Anterior cingulate cortex (tissue), 58 donors: ENCODE measurements around the gene CYP17A1.
"Not testable (repeated sequence)": the region's sequence is repeated elsewhere in the genome, so short reads cannot be mapped to it uniquely, and the experiment has no call there.

ENCODE experiments used
- DNase-seq, 58 donors: peaks; one replicate each; lab custom pipeline; 2025; lab: John Stamatoyannopoulos, UW

CYP17A1 gene

GRCh38 chr10:102838276-102838927 is 1.2 kb upstream of the CYP17A1 start:
- DNase-seq = not testable (repeated sequence)

DNA sequence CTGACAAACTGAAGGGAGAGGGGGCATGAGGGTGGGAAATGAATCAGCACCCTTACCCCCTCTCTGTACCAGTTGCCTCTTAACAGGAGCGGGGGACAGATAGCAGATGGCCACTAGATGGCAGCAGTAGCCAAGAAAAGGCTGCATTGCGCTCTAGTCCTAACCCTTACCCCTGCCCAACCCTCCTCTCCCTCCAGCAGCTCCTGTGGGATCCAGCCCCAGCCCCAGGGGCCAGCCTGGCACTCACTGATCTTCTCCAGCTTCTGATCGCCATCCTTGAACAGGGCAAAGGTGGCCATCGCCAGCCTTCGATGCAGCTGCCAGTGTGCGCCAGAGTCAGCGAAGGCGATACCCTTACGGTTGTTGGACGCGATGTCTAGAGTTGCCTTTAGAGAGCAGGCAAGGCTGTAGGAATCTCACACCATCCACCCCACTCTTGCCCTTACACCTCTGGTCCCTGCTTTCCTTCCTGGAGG is 2.2 kb downstream of the CYP17A1 start:
- DNase-seq = peak in 52 of 58 donors; percentile 5 to 73 (median 36)

DNA sequence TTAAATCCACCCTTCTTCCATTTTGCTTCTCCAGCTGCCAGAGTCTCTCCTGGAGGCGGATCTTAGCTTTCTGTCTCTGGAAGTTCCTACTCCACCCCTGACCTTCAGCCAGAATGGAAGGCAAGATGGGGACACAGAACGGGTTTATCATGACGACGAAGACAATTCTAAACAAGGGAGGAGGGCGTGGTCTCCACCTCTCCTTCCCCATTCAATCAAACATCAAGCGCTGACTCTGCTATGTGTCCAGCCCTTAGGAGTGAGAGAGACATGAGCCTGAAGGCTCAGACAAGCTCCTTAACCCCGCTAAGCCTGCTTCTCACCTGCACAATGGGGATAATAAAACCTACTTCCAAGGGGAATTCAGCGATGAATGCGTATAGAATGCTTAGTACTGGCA is 3.1 kb downstream of the CYP17A1 start:
- DNase-seq = no peak

DNA sequence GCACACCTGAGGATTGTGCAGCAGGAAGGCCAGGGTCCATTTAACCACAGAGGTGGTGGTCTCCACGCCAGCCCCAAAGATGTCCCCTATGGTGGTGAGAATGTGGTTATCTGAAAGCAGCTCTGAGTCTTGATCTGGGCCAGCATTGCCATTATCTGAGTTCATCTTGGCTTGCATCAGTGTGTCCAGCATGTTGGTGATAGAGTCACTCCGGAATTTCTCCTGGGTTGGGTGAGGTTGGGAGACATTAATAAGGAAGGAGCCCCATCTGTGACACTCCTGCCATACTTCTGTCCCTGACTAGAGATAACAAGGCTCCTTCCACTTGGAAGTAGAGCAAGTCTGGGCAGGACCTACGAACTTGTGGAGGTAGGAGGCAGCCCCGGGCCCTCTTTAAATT is 4.2 kb downstream of the CYP17A1 start:
- no peak for DNase-seq

- no peak for DNase-seq
Measured at GRCh38 chr10:102832248-102832647, 5.0 kb downstream of the CYP17A1 start.

DNA sequence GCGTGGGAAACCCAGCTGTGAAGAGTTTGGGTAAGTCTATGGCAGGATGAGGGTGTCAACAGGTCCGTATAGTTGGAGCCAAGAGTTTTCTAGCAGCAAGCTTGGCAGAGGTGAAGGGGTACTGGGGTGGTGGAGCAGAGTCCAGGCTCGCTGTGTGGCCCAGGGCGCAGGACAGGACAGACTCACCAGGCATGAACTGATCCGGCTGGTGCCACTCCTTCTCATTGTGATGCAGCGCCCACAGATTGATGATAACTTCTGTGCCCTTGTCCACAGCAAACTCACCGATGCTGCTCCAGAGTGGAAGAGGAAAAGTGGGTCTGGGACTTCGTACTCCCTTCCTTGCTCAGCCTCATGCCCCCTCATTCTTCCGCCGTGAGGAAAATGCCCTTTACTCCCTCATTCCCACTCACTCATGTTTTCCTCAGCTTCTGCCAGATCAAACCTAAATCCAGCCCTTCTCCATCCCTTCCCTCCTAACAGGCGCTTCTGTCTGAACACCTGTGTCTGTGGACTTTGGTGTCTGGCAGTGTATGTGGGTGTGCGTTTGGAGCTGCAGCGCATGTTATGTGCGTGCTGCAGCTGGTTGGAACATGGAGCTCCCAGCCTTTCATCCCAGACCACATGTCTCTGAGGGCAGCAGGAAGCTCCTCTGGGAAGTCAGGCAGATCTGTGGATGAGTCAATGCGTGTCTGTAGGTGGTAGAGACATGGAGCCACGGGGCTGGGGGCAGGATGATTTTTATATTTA is 5.7 kb downstream of the CYP17A1 start:
- peak in 2 of 58 donors; percentile 12 to 33 for DNase-seq

GRCh38 chr10:102827597-102827975 is 9.6 kb downstream of the CYP17A1 start:
- DNase-seq = no peak

DNA sequence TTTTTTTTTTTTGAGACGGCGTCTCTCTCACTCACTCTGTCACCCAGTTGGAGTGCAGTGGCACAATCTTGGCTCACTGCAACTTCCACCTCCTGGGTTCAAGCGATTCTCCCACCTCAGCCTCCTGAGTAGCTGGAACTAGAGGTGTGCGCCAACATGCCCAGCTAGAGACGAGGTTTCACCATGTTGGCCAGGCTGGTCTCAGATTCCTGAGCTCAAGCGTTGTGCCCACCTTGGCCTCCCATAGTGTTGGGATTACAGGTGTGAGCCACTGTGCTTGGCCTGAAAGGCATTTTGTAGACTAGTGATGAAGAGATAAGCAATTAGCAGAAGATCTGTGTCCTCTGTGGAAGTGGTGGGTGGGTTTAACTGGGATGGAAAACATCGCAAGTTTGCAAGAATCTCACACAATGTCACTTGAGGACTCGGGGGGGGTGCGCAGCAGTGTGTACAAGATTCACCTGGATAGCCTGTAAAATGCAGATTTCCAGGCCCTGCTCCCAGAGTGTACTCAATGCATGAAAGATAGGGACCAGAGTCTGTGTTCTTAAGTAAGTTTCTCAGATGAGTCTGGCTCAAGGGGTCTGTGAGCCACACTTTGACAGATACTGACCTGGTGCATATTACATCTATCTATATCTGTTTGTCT is 10.9 kb downstream of the CYP17A1 start:
- no peak for DNase-seq

DNA sequence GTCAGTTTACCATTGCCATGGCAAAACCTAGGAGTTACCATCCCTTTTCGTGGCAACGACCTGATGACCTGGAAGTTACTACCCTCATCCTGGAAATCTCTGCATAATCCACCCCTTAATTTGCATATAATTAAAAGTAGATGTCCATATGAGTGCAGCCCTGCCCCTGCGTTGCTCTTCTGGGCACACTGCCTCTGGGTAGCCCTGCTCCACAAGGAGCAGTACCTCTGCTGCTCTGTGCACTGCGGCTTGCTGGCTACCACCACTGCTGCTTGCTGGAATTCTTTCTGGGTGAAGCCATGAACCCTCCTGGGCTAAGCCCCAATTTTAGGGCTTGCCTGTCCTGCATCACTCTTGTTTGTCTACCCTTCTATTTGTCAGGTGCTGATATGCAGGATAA is 12.5 kb downstream of the CYP17A1 start:
- no peak for DNase-seq

DNA sequence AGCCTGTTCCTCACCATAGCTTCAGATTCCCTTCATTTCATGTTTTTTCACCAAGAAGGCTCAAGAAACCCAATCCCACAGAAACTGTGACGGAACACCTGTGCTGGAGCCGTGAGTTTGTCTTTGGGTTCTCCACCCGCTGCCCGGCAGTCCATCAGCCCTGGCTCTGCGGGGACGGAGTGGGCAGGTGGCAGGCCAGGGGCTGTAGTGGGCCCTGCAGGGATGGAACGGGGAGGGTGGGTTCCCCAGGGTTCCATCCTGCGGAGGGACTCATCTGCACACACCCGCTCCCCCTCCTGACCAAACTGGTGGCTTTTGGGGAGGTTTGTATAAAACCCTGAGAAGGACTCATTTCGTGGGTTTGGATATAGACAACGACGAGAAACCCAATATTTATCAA is 15.0 kb downstream of the CYP17A1 start:
- no peak for DNase-seq

DNA sequence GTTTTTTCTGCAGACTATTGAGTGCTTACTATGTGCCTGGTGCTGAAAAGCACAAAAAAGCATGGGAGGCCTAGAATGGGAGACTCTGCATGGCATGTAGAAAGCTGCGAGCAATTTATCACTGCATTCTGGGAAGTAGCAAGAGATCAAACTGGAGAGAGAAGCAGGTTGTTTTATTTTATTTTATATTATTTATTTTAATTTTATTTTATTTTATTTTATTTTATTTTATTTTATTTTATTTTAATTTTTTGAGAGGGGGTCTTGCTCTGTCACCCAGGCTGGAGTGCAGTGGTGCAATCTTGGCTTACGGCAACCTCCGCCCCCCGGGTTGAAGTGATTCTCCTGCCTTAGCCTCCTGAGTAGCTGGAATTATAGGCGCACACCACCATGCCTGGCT is 17.2 kb downstream of the CYP17A1 start:
- not testable (repeated sequence) for DNase-seq

- DNase-seq = peak in 3 of 58 donors; percentile 5 to 29 (median 9)
Measured at GRCh38 chr10:102819054-102819453, 18.2 kb downstream of the CYP17A1 start.

- no peak for DNase-seq
Measured at GRCh38 chr10:102817175-102817574, 20.0 kb downstream of the CYP17A1 start.

DNA sequence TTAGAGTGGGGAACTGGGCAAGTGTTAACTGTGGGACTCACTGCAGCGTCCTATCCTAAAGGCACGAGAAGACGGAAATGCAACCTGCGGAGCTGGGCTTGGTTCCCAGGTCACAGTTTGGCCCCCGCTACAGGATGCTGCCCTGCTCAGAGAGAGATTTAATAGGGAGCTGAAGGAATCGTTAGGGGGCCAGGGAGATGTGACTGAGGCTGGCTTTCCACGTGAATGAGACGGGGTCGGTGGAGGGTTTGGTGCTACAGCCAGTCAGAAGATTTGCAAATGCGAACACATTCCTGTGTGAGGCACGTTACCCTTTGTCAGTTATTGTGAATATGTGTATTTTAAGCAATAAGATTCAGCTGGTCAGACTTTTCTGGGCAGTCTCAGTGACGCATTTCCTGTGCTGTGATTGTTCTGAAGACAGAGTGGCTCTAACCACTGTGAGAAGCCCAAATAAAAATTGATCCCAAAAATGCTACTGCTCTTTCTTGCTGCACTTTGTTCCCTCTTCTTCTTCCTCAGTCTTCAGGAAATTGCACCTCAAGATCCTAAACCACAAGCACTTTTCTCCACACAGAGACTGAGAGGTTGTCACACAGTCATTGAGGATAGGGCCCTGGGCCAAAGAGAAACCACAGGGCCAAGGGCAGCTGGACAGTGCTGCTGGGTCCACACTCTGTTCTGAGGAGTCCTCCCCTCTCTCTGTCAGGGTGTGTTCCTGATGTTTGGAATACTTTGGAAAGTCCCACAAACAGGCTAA is 21.2 kb downstream of the CYP17A1 start:
- DNase-seq = peak in 9 of 58 donors; percentile 11 to 56 (median 22)

- DNase-seq = peak in 6 of 58 donors; percentile 9 to 46 (median 27)
Measured at GRCh38 chr10:102814873-102815661, 22.1 kb downstream of the CYP17A1 start.

DNA sequence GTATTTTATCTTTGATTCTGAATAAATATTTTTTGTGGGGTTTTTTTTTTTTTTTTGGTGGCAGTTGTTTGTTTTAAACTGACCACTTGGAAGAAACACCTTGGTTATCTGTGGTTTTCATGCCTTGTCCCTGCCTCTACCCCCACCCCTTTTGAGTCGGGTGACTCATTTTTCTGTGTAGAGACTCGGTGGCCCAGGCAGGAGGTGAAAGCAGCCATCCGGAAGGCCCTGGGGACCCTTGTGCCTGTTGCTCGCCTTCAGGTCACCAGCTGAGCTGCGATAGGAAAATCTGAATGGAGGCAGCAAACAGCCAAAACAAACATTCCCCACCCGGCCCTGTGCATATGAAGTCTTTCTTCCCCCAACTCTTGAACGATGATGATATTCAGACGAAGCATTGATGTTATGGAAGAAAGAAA is 22.8 kb downstream of the CYP17A1 start:
- no peak for DNase-seq

- no peak for DNase-seq
Measured at GRCh38 chr10:102813734-102814452, 23.3 kb downstream of the CYP17A1 start.

DNA sequence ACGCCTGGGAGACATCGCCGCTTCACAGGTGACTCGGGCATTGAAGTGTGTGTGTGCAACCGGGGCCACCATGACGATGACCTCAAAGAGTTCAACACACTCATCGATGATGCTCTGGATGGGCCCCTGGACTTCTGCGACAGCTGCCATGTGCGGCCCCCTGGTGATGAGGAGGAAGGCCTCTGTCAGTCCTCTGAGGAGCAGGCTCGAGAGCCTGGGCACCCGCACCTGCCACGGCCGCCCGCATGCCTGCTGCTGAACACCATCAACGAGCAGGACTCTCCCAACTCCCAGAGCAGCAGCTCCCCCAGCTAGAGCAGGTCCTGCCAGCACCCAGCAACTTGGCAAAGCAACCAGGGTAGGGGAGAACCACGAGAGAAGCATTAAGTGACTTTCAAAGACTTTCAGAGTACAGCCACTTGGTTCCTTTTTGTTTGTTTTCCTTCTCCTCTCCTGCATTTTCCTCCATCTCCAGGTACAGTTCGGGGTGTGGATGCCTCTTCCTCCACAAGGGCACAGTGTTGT is 24.1 kb downstream of the CYP17A1 start:
- no peak for DNase-seq
